Brain microvascular endothelial cell (primary cell): ENCODE results near the gene NAGK.

ENCODE experiments used
- DNase-seq: peaks from one replicate; pipeline ENCODE4 v3.0.0-alpha.2; 2020
- H3K27ac ChIP-seq: fragments of 250-450 bp; sonication (Bioruptor Pico); 2 replicates; pipeline ENCODE4 v1.5.1; 2020; ENCODE audit warnings: mild to moderate bottlenecking, moderate library complexity
- H3K27me3 ChIP-seq: fragments of 250-450 bp; sonication (Bioruptor Pico); replicated peaks from 2 replicates; pipeline ENCODE4 v1.5.1; 2020; ENCODE audit warnings: mild to moderate bottlenecking
- H3K36me3 ChIP-seq: fragments of 250-450 bp; sonication (Bioruptor Pico); replicated peaks from 2 replicates; pipeline ENCODE4 v1.5.1; 2020; ENCODE audit warnings: mild to moderate bottlenecking
- H3K4me3 ChIP-seq: 2 replicates; pipeline ENCODE4 v1.5.1; 2011; ENCODE audit warnings: low read depth, mild to moderate bottlenecking, control low read depth, low read length, moderate library complexity
- in situ Hi-C: cut with HindIII; loops from 2 replicates; pipeline ENCODE4 v1.10.0; 2017; ENCODE audit warnings: low sequenced_read_pairs, low pct_ligation_motif_present
- TF ChIP-seq, protein P1 (sequence below): IDR thresholded peaks from 2 replicates; pipeline ENCODE4 v1.5.1; 2011; ENCODE audit warnings: low read depth, mild to moderate bottlenecking, moderate library complexity, low read length, control low read depth, inconsistent platforms; ENCODE audit errors: missing control alignments

NAGK gene

DNA sequence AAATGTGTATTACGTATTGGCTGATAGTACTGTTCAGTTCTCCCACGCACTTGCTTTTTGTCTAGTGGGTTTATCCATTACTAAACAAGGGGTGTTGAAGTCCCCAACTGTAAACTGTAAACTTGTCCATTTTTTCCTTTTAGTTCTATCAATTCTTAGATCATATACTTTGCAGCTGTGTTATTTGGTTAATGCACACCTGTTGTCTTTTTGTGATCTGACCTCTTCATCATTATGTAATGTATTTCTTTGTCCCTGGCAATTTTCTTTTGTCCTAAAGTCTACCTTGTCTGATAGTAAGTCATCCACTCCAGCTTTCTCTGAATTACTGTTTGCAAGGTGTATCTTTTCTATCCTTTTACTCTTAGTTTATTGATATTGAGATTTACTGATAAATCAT lies 39.6 kb downstream of the NAGK start:
- TF ChIP-seq, protein P1, sequence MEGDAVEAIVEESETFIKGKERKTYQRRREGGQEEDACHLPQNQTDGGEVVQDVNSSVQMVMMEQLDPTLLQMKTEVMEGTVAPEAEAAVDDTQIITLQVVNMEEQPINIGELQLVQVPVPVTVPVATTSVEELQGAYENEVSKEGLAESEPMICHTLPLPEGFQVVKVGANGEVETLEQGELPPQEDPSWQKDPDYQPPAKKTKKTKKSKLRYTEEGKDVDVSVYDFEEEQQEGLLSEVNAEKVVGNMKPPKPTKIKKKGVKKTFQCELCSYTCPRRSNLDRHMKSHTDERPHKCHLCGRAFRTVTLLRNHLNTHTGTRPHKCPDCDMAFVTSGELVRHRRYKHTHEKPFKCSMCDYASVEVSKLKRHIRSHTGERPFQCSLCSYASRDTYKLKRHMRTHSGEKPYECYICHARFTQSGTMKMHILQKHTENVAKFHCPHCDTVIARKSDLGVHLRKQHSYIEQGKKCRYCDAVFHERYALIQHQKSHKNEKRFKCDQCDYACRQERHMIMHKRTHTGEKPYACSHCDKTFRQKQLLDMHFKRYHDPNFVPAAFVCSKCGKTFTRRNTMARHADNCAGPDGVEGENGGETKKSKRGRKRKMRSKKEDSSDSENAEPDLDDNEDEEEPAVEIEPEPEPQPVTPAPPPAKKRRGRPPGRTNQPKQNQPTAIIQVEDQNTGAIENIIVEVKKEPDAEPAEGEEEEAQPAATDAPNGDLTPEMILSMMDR: no peak
- in situ Hi-C loops: no loop called here
- Histone ChIP-seq H3K36me3 (peaks cover 13% of the 10 kb centered on the region), H3K27me3 (no peaks in the 10 kb centered on the region), H3K27ac (no peak overlapping the region), H3K4me3 (no peak overlapping the region)
- no peak for DNase-seq

DNA sequence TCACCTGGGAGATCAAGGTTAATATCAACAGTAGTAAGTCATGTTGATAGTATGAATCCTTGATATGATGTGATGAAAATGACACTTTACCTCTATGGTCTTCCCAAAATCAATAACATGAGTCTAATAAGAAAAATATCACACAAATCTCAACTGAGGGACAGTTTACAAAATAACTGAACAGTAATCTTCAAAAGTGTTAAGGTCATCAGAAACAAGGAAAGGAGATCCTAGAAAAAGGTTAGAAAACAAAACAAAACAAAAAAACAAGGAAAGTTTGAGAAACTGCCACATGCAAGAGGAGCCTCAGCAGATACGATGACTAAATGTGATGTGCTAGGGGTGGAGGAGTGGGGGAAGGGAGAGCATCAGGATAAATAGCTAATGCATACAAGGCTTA lies 45.4 kb downstream of the NAGK start:
- no peak overlapping the region for H3K27ac ChIP-seq
- no peak for DNase-seq
- peaks cover 37% of the 10 kb centered on the region for H3K36me3 ChIP-seq
- TF ChIP-seq, protein P1: no peak
- no peaks in the 10 kb centered on the region for H3K27me3 ChIP-seq
- H3K4me3 ChIP-seq: no peak overlapping the region
- in situ Hi-C loops: no loop called here

DNA sequence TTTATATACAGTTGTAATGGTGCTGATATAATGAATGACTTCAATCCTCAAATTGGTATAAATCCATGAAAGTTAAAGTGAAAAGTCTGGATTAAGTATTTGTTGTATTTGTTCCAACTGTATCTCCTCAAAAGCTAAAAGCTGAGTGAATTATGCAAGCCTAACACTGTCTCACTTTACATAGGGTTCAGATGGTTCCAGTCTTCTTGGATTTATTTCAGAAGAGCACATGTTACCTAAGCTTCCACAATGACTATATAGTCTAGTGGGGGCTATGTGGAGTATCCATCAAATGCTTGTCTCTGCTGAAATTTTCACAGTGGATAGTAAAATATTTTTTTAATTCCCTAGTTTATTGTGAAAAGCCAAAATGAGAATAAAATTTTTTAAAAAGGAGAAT lies 48.6 kb downstream of the NAGK start:
- in situ Hi-C loops: no loop called here
- H3K4me3 ChIP-seq: no peak overlapping the region
- H3K27me3 ChIP-seq: no peaks in the 10 kb centered on the region
- peaks cover 37% of the 10 kb centered on the region for H3K36me3 ChIP-seq
- TF ChIP-seq, protein P1: no peak
- no peak overlapping the region for H3K27ac ChIP-seq
- DNase-seq: no peak

DNA sequence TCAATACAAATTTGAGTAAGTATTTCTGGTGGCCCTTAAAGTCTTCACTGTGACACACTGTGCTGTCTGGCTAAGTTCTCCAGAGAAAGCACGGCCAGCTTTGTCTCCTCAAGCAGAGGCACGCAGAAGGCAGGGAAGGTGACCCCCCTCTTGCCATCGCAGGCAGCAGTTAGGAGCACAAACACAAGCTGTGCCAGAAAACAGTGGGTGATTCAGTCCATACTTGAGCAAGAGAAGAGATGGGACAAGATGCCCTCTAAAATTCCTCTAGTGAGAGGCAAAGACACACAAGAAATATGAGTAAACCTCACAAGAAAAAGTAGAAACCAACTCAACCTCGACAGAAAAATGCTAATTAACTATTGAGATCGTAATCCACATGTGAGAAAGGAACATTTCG lies 51.7 kb downstream of the NAGK start:
- Histone ChIP-seq H3K27ac (no peak overlapping the region), H3K36me3 (peaks cover 30% of the 10 kb centered on the region), H3K27me3 (no peaks in the 10 kb centered on the region), H3K4me3 (no peak overlapping the region)
- TF ChIP-seq, protein P1: no peak
- in situ Hi-C loops: no loop called here
- no peak for DNase-seq

DNA sequence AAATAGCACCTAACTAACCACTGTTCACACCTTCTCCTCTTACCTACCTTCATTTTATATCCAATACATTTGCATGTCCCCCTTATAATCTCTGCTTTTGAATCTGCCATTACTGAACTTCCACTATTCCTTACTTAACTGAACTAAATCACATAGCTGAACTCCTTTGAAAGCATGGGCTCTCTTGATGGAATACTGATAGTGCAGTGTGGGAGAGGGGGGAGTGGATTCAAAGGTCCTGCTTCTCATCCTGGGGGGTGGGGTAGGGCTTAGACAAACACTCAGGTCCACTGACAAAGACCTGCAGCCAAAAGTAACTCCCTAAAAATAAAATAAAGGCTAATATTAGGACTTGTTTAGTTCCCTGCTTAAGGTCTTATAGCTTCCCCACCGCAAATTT lies 53.0 kb downstream of the NAGK start:
- no peak overlapping the region for H3K4me3 ChIP-seq
- DNase-seq: no peak
- no peak overlapping the region for H3K27ac ChIP-seq
- H3K27me3 ChIP-seq: no peaks in the 10 kb centered on the region
- TF ChIP-seq, protein P1: no peak
- H3K36me3 ChIP-seq: peaks cover 30% of the 10 kb centered on the region
- in situ Hi-C loops: no loop called here
